Body of pancreas (tissue), 4 donors: ENCODE data around the gene MED26. TPM values are rescaled to one million over a fixed set of nuclear protein-coding genes. Genes with fewer than 3 reads are reported as not detected.

Experiments used
- ATAC-seq: fragments of 150-250 bp; one replicate; pipeline ENCODE4 v1.9.1; 2016
- DNase-seq, 4 donors: peaks; one replicate each; pipeline ENCODE4 v3.0.0-alpha.2; 2019
- H3K27ac ChIP-seq, 4 donors: fragments of 200-600 bp; sonication (generic); 1 replicate in 3 of 4; 2 replicates in 1 of 4; pipeline versions ENCODE4 v1.5.1 to v1.6.1; 2016 to 2019; ENCODE audit warnings: mild to moderate bottlenecking in 1 of 4, mixed read lengths in 1 of 4, moderate library complexity in 1 of 4
- H3K27me3 ChIP-seq, 2 donors: fragments of 200-600 bp; sonication (generic); one replicate each; pipeline ENCODE4 v1.6.0; 2016; ENCODE audit warnings: mild to moderate bottlenecking in 1 of 2
- H3K36me3 ChIP-seq, 2 donors: fragments of 200-600 bp; sonication (generic); replicated peaks in 1 of 2; 2 replicates each; pipeline ENCODE4 v1.5.1; 2016; ENCODE audit warnings: low read depth in 2 of 2; ENCODE audit not compliant: insufficient read depth in 1 of 2
- H3K4me1 ChIP-seq: fragments of 200-600 bp; sonication (generic); one replicate; pipeline ENCODE4 v1.6.0; 2016
- H3K4me3 ChIP-seq, 2 donors: fragments of 200-600 bp; sonication (generic); 1 replicate in 1 of 2; 2 replicates in 1 of 2; pipeline ENCODE4 v1.5.1; 2016 to 2019
- H3K9me3 ChIP-seq, 3 donors: fragments of 200-600 bp; sonication (generic); 1 replicate in 2 of 3; 2 replicates in 1 of 3; pipeline ENCODE4 v1.5.1; 2016
- POLR2A ChIP-seq, 3 donors: fragments of 450-650 bp; IDR thresholded peaks; one replicate each; pipeline ENCODE4 v1.6.1; 2016; ENCODE audit warnings: antibody characterized with exemption in 3 of 3, mild to moderate bottlenecking in 2 of 3
- WGBS, 2 donors: methylation state at CpG; one replicate each; pipeline ENCODE4 v1.1.5; 2017; 5-methylcytosine and 5-hydroxymethylcytosine counted together
- intact Hi-C: fragments of 100-400 bp; cut with DNase I; formaldehyde crosslinking; loops from one replicate; pipeline ENCODE4 v1.15.1; 2023
- total RNA-seq, 2 donors: library from RNA; depleted of rRNA; stranded (reverse); fragments of >200 nt; gene quantifications; one replicate each; pipeline ENCODE4 v1.1.0, GENCODE V29; 2016
- TF ChIP-seq, protein P1 (sequence below), 7 experiments: fragments of 450-650 bp in 4 of 7; fragments of 200-600 bp in 3 of 7; sonication (generic) in 3 of 7; IDR thresholded peaks; one replicate each; pipeline ENCODE4 v1.5.1; 2016 to 2019; ENCODE audit warnings: antibody characterized with exemption in 7 of 7

Gene MED26
- total RNA-seq, 2 donors from 2014 or later, result 4.9 to 8.2 TPM

DNA sequence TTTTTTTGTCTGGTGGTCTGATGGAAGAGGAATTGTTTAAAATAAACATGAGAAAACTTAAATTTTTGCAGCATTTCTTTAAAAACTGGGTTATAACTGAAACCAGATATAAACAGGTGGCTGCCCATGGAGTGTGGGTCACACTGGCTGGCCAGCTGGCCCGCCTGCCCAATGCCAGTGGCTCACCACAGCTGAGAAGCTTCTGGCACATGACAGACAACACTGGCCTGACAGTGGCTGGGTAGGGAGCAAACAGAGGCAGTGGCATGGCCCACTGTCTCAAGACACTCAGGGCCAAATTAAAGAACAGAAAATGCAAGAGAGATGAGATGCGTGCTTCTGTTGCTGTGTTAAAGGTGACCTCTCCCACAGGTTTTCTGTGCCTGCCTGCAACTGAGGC lies 52.7 kb downstream of the MED26 start:
- intact Hi-C loops, result loop anchor here (10.0 kb wide), 1 partner anchor 50 kb away; the partner anchor contains the start of gene MED26
- H3K36me3 ChIP-seq, result peaks cover 0 to 5% of the 10 kb centered on the region in 2 donors
- WGBS, 2 donors, result 89 to 97% methylated on average over 2 of the region's 2 CpGs
- H3K9me3 ChIP-seq, result no peaks in the 10 kb centered on the region
- ATAC-seq (no peak), DNase-seq (no peak)
- no peaks in the 10 kb centered on the region for H3K27me3 ChIP-seq
- H3K27ac ChIP-seq, result no peak overlapping the region
- TF ChIP-seq, protein P1, sequence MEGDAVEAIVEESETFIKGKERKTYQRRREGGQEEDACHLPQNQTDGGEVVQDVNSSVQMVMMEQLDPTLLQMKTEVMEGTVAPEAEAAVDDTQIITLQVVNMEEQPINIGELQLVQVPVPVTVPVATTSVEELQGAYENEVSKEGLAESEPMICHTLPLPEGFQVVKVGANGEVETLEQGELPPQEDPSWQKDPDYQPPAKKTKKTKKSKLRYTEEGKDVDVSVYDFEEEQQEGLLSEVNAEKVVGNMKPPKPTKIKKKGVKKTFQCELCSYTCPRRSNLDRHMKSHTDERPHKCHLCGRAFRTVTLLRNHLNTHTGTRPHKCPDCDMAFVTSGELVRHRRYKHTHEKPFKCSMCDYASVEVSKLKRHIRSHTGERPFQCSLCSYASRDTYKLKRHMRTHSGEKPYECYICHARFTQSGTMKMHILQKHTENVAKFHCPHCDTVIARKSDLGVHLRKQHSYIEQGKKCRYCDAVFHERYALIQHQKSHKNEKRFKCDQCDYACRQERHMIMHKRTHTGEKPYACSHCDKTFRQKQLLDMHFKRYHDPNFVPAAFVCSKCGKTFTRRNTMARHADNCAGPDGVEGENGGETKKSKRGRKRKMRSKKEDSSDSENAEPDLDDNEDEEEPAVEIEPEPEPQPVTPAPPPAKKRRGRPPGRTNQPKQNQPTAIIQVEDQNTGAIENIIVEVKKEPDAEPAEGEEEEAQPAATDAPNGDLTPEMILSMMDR (IDR thresholded peaks at IDR 0.05), result no peak
- TF ChIP-seq POLR2A (IDR thresholded peaks at IDR 0.05), result no peak
- peaks cover 40% of the 10 kb centered on the region for H3K4me1 ChIP-seq
- H3K4me3 ChIP-seq, result no peak overlapping the region

GRCh38 chr19:16573925-16574324 lies 54.1 kb downstream of the MED26 start:
- H3K27ac ChIP-seq, result no peak overlapping the region
- no peak overlapping the region for H3K4me3 ChIP-seq
- peaks cover 0 to 5% of the 10 kb centered on the region in 2 donors for H3K36me3 ChIP-seq
- no peak for ATAC-seq
- H3K4me1 ChIP-seq, result peaks cover 50% of the 10 kb centered on the region
- H3K9me3 ChIP-seq, result no peaks in the 10 kb centered on the region
- H3K27me3 ChIP-seq, result no peaks in the 10 kb centered on the region
- no peak for TF ChIP-seq POLR2A (IDR thresholded peaks at IDR 0.05)
- TF ChIP-seq, protein P1 (IDR thresholded peaks at IDR 0.05), result no peak
- no peak for DNase-seq
- intact Hi-C loops, result loop anchor here (10.0 kb wide), 1 partner anchor 51 kb away; the partner anchor contains the start of gene MED26

- no peaks in the 10 kb centered on the region for H3K9me3 ChIP-seq
- DNase-seq (no peak), ATAC-seq (no peak)
- peak overlapping the region in 3 of 4 donors; percentile 72 to 89 (median 87) for H3K27ac ChIP-seq
- peaks cover 0 to 5% of the 10 kb centered on the region in 2 donors for H3K36me3 ChIP-seq
- 57 to 60% methylated on average over 13 of the region's 13 CpGs for WGBS, 2 donors
- TF ChIP-seq POLR2A (IDR thresholded peaks at IDR 0.05), result no peak
- TF ChIP-seq, protein P1 (IDR thresholded peaks at IDR 0.05), result no peak
- H3K4me1 ChIP-seq, result peaks cover 56% of the 10 kb centered on the region
- intact Hi-C loops, result loop anchor here (10.0 kb wide), 1 partner anchor 52 kb away; the partner anchor contains the start of gene MED26
- peak overlapping the region in 1 of 2 donors; percentile 35 for H3K4me3 ChIP-seq
- H3K27me3 ChIP-seq, result no peaks in the 10 kb centered on the region
Observed at GRCh38 chr19:16573296-16573695, 54.7 kb downstream of the MED26 start.

- no peaks in the 10 kb centered on the region for H3K27me3 ChIP-seq
- ATAC-seq (peak; percentile 96), DNase-seq (peak; percentile 97 to 98 (median 97))
- H3K4me3 ChIP-seq, result peak within 1 kb of the TSS; percentile 79 to 86
- peak within 1 kb of the TSS; percentile 61 to 91 (median 84) for H3K27ac ChIP-seq
- intact Hi-C loops, result loop anchor here (10.0 kb wide), 1 partner anchor 52 kb away; the partner anchor contains the start of gene MED26
- H3K36me3 ChIP-seq, result peaks cover 0 to 6% of the 10 kb centered on the region in 2 donors
- WGBS, 2 donors, result 0 to 1% methylated on average over 17 to 78 of the region's 83 CpGs
- H3K4me1 ChIP-seq, result peaks cover 56% of the 10 kb centered on the region
- H3K9me3 ChIP-seq, result no peaks in the 10 kb centered on the region
- TF ChIP-seq, protein P1 (IDR thresholded peaks at IDR 0.05), result no peak
- TF ChIP-seq POLR2A (IDR thresholded peaks at IDR 0.05), result peak; percentile 65 to 87 (median 87)
Observed at GRCh38 chr19:16572332-16573211, 55.4 kb downstream of the MED26 start, which contains the start of gene SLC35E1. SLC35E1 (minus strand) TSS chr19:16572415; CDS start chr19:16572364, 51 bp downstream.
